ENCODE results near the gene EFCAB7. TPM values are rescaled to one million over a fixed set of nuclear protein-coding genes. Genes with fewer than 3 reads are reported as not detected.
A peak's percentile ranks its signal among the peaks of the same experiment; 100 is the strongest.

Gene EFCAB7
- total and polyA plus RNA-seq, 2 of the 13 experiments (the other 11 are each of a cell fraction or from before 2014, with no cell fraction given) = 1.7 to 5.4 TPM

GRCh38 chr1:63592536-63593302 lies 69.4 kb downstream of the EFCAB7 start (continued):
- TF ChIP-seq TRAFD1 (CRISPR knock-in tag; IDR thresholded peaks at IDR 0.05; ENCODE audit: borderline replicate concordance) (peak; percentile 89; the same call in 1 of the 2 replicates), ZNF335 (CRISPR knock-in tag; IDR thresholded peaks at IDR 0.05) (peak; percentile 25; the same call in 1 of the 2 replicates), SAFB2 (CRISPR knock-in tag; IDR thresholded peaks at IDR 0.05; ENCODE audit: borderline replicate concordance, low read depth) (no peak), HOMEZ (CRISPR knock-in tag; IDR thresholded peaks at IDR 0.05; ENCODE audit: low read depth) (peak; percentile 37; the same call in 1 of the 2 replicates), ZC3H13 (CRISPR knock-in tag; IDR thresholded peaks at IDR 0.05) (peak; percentile 7; the same call in 1 of the 2 replicates), HIVEP1 (CRISPR knock-in tag; IDR thresholded peaks at IDR 0.05) (no peak), ZNF782 (CRISPR knock-in tag; IDR thresholded peaks at IDR 0.05; ENCODE audit: borderline replicate concordance) (peak; percentile 1; the same call in 1 of the 2 replicates), ZNF644 (CRISPR knock-in tag; IDR thresholded peaks at IDR 0.05; ENCODE audit: low read depth) (no peak), POLR2AphosphoS5 (IDR thresholded peaks at IDR 0.05; ENCODE audit: low read depth, low read length) (no peak; the same call in 1 of the 2 replicates), ZZZ3 (CRISPR knock-in tag; IDR thresholded peaks at IDR 0.05; ENCODE audit: borderline replicate concordance) (0 out of 2 replicates have a peak, but pooled peaks have one; percentile 37), KAT2B (IDR thresholded peaks at IDR 0.05; ENCODE audit: borderline replicate concordance, low read depth, low read length) (no peak), CREB1 (IDR thresholded peaks at IDR 0.05) (no peak), CREB1 (CRISPR knock-in tag; IDR thresholded peaks at IDR 0.05) (peak; percentile 66)
- TF ChIP-seq, protein P1, sequence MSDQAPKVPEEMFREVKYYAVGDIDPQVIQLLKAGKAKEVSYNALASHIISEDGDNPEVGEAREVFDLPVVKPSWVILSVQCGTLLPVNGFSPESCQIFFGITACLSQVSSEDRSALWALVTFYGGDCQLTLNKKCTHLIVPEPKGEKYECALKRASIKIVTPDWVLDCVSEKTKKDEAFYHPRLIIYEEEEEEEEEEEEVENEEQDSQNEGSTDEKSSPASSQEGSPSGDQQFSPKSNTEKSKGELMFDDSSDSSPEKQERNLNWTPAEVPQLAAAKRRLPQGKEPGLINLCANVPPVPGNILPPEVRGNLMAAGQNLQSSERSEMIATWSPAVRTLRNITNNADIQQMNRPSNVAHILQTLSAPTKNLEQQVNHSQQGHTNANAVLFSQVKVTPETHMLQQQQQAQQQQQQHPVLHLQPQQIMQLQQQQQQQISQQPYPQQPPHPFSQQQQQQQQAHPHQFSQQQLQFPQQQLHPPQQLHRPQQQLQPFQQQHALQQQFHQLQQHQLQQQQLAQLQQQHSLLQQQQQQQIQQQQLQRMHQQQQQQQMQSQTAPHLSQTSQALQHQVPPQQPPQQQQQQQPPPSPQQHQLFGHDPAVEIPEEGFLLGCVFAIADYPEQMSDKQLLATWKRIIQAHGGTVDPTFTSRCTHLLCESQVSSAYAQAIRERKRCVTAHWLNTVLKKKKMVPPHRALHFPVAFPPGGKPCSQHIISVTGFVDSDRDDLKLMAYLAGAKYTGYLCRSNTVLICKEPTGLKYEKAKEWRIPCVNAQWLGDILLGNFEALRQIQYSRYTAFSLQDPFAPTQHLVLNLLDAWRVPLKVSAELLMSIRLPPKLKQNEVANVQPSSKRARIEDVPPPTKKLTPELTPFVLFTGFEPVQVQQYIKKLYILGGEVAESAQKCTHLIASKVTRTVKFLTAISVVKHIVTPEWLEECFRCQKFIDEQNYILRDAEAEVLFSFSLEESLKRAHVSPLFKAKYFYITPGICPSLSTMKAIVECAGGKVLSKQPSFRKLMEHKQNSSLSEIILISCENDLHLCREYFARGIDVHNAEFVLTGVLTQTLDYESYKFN (CRISPR knock-in tag; conservative IDR thresholded peaks at IDR 0.05) = peak; percentile 58
- TF ChIP-seq, protein P2, sequence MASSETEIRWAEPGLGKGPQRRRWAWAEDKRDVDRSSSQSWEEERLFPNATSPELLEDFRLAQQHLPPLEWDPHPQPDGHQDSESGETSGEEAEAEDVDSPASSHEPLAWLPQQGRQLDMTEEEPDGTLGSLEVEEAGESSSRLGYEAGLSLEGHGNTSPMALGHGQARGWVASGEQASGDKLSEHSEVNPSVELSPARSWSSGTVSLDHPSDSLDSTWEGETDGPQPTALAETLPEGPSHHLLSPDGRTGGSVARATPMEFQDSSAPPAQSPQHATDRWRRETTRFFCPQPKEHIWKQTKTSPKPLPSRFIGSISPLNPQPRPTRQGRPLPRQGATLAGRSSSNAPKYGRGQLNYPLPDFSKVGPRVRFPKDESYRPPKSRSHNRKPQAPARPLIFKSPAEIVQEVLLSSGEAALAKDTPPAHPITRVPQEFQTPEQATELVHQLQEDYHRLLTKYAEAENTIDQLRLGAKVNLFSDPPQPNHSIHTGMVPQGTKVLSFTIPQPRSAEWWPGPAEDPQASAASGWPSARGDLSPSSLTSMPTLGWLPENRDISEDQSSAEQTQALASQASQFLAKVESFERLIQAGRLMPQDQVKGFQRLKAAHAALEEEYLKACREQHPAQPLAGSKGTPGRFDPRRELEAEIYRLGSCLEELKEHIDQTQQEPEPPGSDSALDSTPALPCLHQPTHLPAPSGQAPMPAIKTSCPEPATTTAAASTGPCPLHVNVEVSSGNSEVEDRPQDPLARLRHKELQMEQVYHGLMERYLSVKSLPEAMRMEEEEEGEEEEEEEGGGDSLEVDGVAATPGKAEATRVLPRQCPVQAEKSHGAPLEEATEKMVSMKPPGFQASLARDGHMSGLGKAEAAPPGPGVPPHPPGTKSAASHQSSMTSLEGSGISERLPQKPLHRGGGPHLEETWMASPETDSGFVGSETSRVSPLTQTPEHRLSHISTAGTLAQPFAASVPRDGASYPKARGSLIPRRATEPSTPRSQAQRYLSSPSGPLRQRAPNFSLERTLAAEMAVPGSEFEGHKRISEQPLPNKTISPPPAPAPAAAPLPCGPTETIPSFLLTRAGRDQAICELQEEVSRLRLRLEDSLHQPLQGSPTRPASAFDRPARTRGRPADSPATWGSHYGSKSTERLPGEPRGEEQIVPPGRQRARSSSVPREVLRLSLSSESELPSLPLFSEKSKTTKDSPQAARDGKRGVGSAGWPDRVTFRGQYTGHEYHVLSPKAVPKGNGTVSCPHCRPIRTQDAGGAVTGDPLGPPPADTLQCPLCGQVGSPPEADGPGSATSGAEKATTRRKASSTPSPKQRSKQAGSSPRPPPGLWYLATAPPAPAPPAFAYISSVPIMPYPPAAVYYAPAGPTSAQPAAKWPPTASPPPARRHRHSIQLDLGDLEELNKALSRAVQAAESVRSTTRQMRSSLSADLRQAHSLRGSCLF (CRISPR knock-in tag; IDR thresholded peaks at IDR 0.05; ENCODE audit: borderline replicate concordance) = no peak
